Activated naive CD8-positive, alpha-beta T cell treated with anti-CD3 and anti-CD28 coated beads, Interleukin-2, amount 50 U/mL, for 16 hours (primary cell): Measurements from ENCODE around the gene TMEM184C.

Source experiments
- DNase-seq: peaks from one replicate; pipeline ENCODE4 v3.0.0-alpha.2; 2020; ENCODE audit warnings: low read depth, low spot score

The TMEM184C gene

DNA sequence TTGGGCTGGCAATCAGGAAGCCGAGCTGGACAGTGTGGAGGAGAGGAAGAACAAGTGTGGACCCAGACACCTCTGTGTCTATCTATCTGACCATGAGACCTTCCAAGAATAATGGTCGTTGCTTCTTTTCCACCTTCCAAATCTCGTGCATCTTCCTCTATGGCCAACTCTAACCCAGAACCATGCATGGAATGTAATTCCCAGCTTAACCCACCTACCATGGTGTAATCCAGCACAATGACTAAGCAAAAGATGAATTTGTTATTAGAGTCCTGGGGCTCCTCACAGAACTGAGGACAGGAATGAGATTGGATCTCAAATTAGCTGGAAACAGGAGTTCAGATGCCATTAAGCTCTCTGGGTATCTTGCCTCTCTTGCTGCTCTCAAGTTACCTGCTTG, 17.4 kb upstream of the TMEM184C start:
- DNase-seq, result no peak

- DNase-seq, result no peak
These were observed 11.7 kb upstream of the TMEM184C start for GRCh38 chr4:147605499-147605898.

DNA sequence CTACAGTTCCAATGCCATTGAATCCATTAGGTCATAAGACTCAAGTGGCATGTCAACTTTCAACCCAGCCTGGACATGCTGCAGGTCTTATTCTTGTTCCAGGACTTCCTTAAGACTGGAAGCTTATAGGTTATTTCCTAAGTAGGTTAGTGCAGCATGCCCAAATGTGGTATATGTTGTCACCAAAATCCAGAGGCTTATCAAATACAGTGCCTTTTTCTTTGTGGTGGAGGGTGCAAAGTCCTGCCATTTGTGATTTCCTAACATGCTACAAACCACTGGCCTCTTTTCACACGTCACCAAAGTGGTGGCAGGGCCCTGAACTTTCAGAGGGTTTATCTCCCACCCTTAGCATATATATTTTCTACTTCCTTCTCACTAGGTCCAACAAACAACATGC, 9.7 kb upstream of the TMEM184C start:
- no peak for DNase-seq

- DNase-seq, result no peak
These were observed 6.5 kb upstream of the TMEM184C start for GRCh38 chr4:147610686-147611085.

- no peak for DNase-seq
These were observed 386 bp upstream of the TMEM184C start for GRCh38 chr4:147616849-147617172.

DNA sequence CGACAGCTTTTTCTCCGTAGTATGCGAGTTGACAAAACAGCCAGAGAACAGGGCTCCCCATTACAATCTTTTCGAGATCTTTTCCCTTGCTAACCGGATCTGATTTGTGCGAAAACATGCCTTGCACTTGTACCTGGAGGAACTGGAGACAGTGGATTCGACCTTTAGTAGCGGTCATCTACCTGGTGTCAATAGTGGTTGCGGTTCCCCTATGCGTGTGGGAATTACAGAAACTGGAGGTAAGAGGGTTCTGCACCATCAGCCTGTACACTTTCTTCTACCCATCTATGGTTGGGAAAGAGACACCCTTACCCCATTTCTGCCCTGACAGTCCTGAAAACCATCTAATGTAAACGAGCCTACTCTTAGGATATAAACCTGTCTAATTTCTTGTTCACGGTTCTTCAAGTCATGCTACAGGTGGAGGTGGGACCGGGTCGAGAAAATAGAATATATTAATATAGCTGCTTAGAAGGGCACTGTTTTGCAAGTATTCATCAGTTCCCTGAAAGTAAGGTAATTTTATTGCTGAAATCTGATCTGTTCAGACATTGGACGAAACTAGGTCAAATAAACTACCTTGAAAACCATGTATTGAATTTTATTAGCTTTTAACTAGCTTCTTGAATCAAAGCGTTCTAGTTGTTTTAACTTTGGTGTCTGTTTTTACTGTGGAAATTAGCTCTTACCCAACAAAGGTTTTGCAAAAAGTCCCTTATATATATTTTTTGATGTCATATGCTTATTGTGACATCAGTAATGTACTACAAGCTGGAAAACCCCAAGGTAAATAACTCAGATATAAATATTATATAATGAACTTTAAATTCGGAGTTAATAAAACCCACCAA, 869 bp downstream of the TMEM184C start:
- DNase-seq, result no peak

- DNase-seq, result no peak
These were observed 3.1 kb downstream of the TMEM184C start for GRCh38 chr4:147620315-147620714.

DNA sequence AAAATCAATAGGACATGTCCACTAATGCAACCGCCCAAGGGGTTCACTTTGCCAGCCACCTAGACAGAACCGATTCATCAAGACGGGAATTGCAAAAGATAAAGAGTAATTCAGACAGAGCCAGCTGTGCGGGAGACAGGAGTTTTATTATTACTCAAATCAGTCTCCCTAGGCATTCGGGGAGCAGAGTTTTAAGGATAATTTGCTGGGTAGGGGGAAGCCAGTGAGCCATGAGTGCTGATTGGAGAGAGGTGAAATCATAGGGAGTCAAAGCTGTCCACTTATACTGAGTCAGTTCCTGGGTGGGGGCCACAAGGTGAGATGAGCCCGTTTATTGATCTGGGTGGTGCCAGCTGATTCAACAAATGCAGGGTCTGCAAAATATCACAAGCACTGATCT, 8.5 kb downstream of the TMEM184C start:
- no peak for DNase-seq

- no peak for DNase-seq
These were observed 9.7 kb downstream of the TMEM184C start for GRCh38 chr4:147626903-147627302.

- no peak for DNase-seq
These were observed 11.2 kb downstream of the TMEM184C start for GRCh38 chr4:147628415-147628814.

DNA sequence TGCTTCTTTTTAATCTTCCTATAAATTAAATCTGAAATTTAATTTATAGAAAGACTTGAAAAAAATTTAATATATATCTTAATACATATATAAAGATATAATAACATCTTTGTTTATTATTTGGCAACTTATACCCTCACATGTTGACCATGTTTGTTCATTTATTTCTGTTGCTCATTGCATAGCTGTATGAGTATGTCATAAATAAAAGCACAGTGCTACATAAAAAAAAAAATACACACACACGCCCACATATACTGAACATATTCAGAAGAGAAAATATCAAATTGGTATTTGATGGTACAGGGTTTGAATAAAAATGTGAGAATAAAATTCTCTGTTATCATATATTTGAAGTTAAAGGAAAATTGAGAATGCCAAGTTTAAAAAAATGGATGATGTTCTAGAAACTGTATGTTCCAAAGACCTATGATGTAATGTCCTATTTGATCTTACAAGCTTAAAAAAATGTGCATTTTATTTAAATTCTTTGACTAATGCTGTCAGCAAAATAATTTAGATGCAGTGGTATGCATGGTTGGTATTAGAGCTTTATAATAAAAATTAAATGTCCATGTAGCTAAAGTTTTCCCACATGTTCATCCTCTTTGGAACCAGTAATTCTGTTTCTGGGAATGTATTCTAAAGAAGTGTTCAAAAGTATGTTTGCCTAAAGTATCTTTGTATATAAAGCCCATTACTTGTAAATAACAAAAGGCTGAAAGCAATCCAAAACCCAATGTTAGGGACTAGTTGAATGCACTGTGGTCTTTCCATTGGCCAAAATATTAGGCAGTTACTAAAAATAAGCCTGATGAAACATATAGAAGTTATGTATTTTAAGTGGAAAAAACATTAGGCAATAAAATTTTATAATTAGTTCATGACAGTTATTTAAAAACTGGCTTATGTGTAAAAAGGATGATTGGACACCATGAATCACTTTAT, 12.9 kb downstream of the TMEM184C start:
- DNase-seq, result no peak

DNA sequence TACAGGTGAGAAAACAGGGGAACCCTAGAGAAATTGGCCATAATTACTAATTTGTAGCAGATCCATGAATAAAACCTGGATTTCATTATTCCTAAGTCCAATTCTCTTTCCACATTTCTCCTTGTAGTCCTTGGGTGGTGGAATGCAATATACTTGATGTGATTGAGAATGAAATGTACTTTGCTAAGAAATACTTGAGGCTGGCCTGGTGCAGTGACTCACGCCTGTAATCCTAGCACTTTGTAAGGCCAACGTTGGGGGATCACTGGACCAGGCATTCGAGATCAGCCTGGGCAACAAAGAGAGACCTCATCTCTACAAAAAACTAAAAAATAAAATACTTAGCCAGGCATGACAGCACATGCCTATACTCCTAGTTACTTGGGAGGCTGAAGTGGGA, 15.9 kb downstream of the TMEM184C start:
- no peak for DNase-seq

DNA sequence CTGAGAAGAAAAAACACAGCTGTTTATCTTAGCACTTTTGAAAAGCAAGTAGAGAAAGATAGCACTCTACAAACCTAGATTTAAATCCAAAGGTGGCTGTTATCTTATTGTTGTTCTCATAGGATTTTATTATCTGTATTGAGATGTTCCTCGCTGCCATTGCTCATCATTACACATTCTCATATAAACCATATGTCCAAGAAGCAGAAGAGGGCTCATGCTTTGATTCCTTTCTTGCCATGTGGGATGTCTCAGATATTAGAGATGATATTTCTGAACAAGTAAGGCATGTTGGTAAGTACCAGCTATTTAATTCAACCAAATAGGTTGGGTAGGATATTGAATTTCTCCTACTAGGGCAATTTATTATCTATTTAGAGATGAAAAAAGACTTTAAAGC, 16.4 kb downstream of the TMEM184C start:
- DNase-seq, result no peak

GRCh38 chr4:147635348-147635747, 18.2 kb downstream of the TMEM184C start:
- no peak for DNase-seq

DNA sequence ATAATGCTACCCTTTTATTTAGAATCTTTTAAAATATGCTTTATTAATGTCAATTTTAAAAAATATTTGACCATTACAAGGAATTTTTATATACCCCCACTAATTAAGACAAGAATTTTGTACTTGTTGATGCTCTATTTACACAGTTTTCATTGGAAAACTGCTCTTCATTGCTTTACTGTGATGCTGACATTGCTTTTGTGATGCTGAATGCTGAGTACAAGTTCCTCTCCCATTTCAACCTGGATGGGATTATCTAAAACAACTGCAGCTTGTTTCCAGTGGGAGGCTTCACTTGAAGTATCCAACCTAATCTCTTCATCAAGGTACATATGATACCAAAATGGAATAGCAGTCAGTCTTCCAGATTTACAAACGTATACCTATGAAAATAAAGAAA, 21.2 kb downstream of the TMEM184C start:
- no peak for DNase-seq

- no peak for DNase-seq
These were observed 21.7 kb downstream of the TMEM184C start for GRCh38 chr4:147638942-147639341.

GRCh38 chr4:147639388-147639787, 22.2 kb downstream of the TMEM184C start:
- DNase-seq, result no peak

- no peak for DNase-seq
These were observed 23.1 kb downstream of the TMEM184C start for GRCh38 chr4:147640331-147640730.

GRCh38 chr4:147643616-147644015, 26.4 kb downstream of the TMEM184C start:
- DNase-seq, result no peak

GRCh38 chr4:147644471-147644870, 27.3 kb downstream of the TMEM184C start:
- no peak for DNase-seq

DNA sequence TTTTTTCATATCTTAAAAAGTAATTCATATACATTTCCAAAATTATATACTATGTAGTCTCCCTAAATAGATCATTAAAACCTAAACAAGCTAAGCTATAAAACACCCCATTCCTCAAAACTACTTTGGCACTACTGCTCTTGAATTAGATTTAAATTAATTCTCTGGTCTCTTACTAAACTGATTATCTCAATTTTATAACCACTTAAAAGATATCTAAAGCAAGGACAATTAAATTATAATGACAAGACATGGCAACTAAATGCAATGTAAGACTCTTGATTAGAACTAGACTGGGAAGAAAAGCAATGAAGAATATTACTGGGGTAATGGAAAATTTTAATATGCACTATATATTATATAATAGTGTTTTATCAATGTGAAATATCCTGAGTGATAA, 27.9 kb downstream of the TMEM184C start:
- DNase-seq, result no peak

- DNase-seq, result no peak
These were observed 31.5 kb downstream of the TMEM184C start for GRCh38 chr4:147648656-147649055.

DNA sequence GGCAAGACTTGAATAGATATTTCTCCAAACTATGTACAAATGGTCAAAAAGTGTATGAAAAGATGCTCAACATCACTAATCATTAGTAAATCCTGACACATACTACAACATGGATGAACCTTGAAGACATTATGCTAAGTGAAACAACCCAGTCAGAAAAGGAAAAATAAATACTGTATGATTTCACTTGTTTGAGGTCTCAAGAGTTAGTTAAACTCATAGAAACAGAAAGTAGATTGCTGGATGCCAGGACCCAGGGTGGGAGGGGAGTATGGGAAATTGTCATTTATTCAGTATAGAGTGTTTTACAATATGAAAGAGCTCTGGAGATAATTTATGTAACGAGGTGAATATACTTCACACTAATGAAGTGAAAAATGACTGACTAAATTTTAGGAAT, 34.4 kb downstream of the TMEM184C start:
- DNase-seq, result no peak
